GM18907 (cell line): ENCODE results near the gene MPDZ.

Experiments used
- ATAC-seq: cut with Tn5 transposase; IDR thresholded peaks from one replicate; pipeline ENCODE4 v1.9.1; 2021; ENCODE audit warnings: mild to moderate bottlenecking, moderate library complexity; ENCODE audit not compliant: unreplicated experiment

The MPDZ gene, protein sequence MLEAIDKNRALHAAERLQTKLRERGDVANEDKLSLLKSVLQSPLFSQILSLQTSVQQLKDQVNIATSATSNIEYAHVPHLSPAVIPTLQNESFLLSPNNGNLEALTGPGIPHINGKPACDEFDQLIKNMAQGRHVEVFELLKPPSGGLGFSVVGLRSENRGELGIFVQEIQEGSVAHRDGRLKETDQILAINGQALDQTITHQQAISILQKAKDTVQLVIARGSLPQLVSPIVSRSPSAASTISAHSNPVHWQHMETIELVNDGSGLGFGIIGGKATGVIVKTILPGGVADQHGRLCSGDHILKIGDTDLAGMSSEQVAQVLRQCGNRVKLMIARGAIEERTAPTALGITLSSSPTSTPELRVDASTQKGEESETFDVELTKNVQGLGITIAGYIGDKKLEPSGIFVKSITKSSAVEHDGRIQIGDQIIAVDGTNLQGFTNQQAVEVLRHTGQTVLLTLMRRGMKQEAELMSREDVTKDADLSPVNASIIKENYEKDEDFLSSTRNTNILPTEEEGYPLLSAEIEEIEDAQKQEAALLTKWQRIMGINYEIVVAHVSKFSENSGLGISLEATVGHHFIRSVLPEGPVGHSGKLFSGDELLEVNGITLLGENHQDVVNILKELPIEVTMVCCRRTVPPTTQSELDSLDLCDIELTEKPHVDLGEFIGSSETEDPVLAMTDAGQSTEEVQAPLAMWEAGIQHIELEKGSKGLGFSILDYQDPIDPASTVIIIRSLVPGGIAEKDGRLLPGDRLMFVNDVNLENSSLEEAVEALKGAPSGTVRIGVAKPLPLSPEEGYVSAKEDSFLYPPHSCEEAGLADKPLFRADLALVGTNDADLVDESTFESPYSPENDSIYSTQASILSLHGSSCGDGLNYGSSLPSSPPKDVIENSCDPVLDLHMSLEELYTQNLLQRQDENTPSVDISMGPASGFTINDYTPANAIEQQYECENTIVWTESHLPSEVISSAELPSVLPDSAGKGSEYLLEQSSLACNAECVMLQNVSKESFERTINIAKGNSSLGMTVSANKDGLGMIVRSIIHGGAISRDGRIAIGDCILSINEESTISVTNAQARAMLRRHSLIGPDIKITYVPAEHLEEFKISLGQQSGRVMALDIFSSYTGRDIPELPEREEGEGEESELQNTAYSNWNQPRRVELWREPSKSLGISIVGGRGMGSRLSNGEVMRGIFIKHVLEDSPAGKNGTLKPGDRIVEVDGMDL (N-terminal part only)

DNA sequence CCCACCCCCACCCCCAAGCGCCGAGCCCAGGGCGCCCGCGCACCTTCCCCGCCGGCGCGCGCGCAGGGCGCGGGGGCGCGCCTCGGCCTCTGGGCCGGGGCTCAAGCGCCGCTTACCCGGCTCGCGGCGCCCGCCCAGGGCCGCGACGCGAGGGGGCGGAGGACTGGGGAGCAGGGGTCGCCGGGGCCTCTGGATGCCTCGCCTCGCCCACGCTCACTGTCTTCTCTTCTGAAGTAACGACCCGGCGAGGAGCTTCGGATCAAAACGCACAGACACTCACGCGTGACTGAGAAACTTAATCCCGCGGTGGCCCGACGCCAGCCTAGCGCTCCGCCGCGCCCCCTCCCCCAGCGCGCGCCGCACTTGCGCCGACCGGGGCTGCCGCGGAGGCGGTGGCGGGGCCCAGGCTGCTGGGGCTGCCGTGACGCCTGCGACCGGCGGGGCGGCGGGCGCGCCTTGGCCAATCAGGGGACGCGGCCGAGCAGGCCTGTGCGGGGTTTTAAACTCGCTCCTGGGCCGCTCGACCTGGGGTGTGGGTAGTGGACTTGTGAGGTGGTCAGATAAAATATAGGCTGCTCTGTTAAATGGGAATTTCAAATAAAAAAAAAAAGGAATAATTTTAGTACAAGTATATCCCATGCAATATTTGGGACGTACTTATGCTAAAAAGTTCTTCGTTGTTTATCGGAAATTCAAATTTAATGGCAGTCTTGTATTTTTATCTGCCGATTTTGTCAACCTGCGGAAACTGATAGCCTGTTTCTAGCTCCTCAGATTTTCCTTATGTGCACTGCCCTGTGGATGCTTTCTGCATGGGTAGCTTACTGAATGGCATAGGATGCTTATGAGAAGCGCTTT is at the start of gene MPDZ:
Gene MPDZ (minus strand): TSS at position 409 of the 858 bp plus-strand sequence. CDS start 29,377 bp downstream, outside the sequence.
- ATAC-seq, result no peak

DNA sequence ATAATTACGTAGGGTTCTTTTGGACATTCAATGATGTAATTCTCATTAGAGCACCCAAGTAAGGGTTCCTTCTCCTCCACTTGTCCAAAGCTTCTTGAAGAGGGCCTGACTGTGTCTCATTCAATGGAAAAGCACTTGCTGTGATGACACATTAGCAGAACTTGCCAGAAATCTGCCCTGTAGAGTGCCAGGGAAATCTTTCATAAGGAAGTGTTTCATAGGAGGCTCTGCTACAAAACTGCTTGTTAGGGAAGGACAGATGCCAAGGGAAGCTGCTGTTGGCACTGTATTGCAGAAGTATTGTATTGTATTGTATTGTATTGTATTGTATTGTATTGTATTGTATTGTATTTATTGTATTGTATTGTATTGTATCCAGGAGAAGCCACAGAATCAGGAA is 45.5 kb upstream of the MPDZ start:
- ATAC-seq, result no peak

DNA sequence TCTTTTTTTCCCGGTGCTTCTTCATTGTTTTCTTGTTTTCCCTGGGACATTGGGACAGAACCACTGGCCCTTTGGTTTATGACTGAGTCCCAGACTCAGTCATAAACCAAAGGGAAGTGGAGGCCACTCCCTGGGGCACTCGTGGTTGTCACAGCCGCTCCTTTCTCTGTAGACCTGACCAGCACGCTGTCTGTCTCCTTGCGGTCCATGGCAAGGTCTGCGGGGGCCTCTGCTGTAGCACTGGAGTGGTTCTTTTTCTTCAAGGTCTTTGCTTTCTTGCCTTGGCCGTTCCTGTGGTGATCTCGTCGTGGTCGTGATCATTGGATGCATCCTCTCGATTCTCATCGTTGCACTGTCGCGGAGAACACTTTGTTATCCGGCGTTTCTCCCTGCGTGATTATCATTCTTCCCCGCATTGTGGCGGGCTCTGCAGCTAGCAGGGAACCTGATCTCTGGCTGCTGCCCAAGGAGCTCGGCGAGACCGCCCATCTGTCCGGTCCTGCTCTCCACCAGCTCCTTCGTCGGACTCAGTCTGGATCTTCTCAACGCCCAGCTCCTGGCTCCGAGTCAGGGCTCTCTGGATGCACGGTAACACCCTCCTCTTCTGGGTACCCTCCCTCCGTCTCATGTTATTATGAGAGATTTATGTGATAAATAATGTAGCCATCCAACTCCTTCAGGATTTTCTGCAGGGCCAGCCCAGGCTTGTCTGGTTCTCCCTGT is 43.5 kb upstream of the MPDZ start:
- no peak for ATAC-seq

DNA sequence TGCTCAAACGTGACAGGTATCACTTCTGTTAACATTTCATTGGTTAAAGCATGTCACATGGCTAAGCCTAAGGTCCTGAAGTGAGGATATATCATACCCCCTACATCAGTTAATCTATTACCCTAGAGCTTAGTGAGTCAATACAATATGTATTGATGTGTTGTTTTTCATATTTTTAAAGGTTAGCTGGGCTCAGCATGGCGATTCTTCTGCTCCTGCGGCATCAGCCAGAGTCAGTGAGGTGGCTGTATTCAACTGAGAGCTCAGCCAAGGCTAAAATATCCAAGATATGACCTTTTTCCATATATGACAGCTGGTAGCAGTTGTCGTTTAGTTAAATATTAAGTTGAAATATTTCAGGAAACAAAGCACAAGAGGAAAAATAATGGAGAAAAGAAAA is 38.5 kb upstream of the MPDZ start:
- no peak for ATAC-seq

DNA sequence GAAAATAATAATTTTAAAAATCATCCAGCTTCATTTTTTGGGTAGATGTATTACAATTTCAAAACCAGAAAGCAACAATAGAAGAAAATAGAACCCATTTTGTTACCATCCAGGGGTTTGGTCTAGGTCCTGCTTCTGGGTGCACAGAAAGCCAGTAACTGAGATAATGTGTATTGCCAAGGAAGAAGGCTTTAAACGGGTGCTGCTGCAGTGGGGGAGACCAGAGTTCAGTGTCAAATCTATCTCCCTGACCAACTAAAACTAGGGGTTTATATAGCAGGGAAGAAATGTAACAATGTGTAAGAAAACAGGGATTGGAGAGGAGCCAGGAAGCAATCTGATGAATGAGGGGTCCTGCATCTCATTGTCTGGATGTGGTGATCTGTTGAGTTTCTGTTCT is 17.5 kb upstream of the MPDZ start:
- no peak for ATAC-seq

DNA sequence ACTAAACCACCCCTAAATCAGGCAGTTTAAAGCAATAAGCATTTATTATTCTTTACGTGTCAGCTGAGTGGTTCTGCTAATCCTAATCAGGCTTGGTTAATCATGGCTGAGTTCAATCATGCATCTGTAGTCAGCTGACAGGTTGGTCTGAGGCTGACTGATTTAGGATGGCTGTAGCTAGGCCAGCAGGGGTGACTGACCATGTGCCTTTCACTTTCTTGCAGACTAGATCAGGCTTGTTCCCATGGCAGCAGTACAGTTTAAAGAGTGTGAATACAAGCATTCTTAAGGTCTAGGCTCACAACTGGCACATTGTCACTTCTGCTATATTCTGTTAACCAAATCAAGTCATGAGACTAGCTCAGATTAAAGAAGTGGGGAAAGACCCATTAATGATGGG is 16.1 kb upstream of the MPDZ start:
- no peak for ATAC-seq

DNA sequence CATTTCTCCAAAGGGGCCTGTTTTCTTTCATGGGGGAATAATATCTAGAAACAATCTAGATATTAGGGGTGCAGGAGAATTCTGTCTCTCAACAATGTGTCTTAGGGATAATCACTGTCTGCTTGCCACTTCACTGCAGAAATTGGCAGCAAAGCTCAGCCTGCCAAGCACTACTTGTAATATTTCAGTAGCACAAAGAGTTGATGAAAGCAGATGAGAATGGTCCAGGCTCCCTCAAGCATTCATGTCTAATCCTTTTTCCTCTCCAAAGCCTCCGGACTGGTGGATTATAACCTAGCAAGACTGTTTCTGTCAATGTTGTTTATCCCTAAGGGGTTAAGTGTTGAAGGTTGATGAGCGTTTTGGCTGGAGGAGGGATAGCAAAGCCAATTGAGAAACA is 13.3 kb upstream of the MPDZ start:
- ATAC-seq, result no peak

DNA sequence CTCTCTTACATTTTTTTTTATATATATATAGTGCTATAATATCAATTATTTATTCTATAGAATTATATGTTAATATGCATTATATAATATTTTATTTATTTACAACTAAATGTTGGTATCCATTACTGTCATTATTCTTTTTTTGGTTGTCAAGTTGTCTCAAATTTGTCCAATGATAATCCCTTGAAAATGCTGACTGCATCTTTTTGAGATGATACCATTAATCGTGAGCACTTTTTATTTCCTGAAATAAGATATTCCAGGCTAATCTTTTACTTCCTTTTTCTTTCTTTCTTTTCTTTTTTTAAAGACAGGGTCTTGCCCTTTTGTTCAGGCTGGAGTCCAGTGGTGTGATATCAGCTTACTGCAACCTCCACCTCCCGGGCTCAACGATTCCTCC is 12.7 kb upstream of the MPDZ start:
- no peak for ATAC-seq

DNA sequence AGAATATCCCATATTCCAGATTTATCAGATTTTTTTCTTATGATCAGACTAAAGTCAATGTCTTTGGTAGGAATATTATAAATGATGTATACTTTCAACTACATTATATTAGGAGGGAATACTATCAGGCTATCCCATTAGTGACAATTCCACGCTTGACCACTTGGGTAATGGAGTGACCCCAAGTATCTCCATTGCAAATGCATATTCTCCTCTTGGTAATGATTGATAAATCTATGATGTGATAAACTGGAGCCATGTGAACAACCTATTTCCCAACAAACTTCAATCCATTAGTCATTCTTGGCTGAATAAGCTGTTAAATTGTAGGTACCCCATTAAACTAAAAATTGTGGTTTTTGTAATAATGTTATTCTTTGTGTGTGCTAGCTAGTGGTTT is 12.2 kb upstream of the MPDZ start:
- ATAC-seq, result no peak

DNA sequence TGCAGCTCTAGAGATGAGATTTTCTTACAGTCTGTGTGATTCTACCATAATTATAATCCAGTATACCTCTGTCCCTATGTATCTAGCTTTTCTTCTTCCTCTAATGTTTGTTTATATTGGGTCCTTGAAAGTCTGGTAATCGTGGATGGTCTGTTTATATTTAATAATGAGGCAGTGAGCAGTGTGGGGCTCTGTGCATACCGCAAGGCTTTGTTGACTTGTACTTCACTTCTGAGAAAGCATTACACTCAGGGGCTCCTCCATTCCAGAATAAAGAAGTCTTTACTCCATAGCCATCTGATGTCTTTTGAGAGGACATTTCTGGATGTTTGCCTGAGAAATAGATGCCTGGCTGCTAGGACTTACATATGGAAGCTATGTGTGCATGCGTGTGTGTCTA is 4.5 kb upstream of the MPDZ start:
- no peak for ATAC-seq

DNA sequence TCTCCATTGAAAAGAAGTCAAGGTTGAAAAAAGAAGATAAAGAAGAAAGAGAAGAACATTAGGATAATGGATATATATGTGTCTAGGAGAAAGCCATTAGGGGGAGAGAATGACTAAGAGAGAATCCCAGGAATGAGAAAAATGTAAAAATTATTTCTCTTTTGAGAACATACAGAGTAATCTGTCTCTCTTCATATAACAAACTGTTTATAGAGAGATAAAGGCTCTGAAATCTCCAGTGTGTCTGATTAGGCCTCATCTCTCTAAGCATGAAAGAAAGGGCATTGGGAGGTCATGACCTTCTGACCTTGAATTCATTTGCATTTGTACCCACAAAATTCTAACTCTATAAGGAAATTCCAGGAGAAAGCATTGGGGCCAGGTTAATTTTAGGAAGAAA is 3.5 kb upstream of the MPDZ start:
- no peak for ATAC-seq

DNA sequence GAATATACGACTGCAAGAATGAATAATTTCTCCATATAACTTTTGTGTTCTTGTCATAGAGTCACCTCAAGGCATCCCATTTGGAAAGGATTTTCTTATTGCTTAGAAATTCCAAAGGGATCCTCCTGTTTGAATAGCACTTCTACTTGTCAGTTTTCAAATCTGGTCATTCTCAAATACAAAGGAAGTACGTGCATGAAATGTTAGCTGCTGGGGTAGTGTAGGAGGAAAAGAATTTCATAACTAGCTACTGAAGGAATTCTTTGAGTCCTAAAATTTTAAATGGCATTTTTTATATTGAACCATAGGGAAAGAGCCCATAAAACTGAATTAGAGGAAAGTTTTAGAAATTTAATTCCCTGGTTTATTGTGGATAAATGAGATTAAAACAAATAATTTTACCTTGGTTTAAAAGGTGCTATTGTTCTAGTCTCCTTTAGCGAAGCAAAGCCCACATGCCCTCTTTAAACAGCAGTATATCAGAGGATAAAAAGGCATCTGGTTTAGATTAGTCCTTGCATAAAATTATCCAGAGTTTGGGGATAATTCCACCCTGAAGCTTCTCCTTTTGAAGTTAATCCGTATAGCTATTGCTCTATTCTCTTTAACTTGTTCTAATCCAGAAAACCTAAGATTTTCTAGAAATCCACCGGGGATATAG is 2.0 kb upstream of the MPDZ start:
- no peak for ATAC-seq

DNA sequence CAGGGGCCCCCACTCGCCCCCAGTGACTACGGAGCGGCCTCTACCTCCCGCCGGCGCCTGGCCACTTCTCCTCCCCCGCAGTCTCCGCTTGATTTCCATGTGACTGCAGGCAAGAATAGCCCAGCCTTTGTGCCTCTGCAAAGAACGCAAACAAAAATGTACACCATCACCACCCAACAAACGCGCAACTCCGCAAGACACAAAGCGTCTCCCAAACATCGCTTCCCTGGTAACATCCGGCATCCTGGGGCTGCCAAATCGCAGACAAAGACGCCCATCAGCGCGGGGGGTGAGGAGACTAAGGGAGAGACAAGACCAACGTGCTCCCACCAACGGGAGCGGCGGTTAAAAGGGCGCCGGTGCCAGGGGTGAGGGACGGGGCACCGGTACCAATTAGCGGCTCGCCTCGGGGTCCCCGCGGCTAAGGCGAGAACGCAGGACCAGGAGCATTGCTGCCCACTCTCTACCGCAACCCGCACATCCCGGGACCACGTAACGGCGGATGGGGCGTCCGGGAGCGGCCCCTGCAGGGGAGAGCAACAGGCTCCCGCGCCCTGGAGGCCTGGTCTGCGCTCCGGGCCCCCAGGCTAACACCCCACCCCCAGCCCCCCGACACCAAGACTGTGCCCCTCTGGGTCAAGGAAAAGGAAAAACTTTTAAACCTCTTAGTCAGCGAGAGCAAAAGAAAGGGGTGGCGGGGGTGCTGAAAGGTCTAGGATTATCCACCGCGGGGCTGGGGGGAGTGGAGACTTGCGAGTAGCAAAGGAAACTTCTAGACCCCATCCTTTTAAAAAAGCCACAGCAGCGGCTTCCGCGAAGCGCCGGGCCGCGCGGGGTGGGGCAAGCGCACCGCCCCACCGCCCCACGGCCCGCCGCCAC is 885 bp downstream of the MPDZ start:
- ATAC-seq, result no peak

DNA sequence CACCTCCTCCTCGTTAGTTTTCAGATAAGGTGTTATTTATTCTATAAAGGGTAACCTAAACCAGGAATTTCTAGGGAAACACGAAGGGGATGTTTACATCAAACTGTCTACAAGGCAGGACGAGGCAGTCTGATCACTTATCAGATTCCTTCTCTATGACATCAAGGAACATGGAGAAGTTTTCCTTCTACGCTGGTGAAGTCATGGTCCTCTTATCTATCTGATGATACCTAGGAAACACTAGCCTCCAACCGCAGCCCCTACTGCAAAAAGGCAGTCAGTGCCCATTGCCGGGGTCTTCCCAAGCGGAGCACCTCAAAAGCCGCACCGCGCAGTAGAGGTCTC is 1.5 kb downstream of the MPDZ start:
- ATAC-seq, result no peak

DNA sequence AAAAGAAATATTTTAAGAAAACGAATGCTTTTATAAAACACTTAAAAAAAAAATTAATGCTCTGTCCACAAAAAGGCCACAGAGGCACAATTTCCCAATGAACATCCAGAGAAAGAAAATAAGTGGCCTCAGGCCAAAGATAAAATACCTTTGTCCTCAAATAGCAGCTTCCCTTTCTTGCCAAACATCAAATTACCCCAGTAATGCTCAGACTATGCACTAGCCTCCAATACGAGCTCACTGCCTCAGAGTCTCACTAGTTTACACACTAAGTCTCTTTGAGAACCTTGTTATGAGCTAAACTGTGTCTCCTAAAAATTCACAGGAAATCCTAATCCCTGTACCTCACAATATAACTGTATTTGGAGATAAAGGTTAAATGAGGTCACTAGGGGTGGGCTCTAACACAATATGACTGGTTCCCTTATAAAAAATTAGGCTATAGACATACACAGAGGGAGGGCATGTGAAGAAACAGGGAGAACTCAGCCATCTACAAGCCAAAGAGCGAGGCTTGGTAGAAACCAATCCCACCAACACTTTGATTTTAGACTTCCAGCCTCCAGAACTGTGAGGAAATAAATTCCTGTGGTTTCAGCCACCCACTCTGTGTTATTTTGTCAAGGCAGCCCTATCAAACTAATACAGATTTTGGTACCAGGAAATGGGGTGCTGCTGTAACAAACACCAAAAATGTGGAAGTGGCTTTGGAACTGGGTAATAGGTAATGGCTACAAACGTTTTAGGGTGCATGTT is 4.4 kb downstream of the MPDZ start:
- no peak for ATAC-seq

DNA sequence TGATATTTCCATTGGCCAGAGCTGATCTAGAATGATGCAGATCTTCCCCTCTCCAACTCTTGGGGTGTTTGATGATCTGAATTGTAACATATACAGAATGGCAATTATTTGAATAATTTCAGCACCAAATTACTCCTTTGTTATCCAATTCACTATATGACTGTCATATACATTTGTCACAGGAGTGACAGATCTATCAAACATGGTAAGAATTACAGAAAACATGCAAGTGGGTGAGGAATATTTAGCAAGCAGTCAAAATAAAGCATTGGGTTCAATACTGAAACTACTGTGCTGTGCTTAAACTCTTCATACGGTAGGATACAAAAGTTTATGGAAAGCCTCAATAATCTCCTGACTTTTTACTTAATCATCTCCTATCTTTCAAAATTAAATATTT is 8.8 kb downstream of the MPDZ start:
- ATAC-seq, result no peak

DNA sequence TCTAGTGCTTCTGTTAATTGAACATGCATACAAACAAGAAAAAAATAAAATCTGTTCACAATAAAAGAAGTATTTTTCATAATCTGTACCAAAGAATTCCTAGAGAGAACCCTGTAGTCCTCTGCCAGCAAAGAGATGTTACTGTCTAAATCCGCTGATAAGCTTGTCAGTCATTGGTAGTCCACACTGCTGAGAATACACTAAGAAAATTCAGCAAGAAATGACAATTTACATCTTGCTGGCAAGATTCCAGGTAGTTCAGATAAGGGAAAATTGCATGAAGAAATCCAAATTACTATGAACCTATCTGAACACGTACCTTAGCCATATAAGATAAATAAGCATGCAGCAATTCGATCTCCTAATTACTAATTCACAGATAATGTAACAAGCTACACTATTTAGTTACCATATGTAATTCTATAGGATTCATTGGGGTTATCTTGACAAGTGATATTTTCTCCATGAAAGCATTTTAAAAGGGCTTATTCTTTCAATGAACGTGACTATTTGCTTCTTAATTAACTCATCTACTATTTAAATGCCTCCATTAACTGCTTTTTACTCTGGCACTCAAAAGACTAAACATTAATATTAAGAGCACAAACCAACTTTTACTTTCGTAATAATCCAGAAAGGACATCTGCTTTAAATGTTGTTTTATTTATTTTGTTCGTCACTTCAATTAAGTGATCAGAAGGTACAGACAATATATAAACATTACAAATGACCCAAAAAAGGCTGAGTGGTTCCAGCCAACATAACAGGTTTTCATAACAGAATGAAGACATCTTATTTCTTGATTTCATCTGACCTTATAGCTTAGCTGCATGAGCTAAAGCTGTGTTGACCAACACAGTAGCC is 9.7 kb downstream of the MPDZ start:
- ATAC-seq, result no peak
